Kidney (tissue), 14 donors: Measurements from ENCODE around the gene PRXL2A. TPM values are rescaled to one million over a fixed set of nuclear protein-coding genes. Genes with fewer than 3 reads are reported as not detected.

Experiments used
- DNase-seq, 5 donors: peaks; one replicate each; pipeline ENCODE4 v3.0.0-alpha.2; 2013 to 2020
- FAIRE-seq: peaks from 2 replicates; lab custom pipeline; 2012; peaks lifted over from hg19 to GRCh38; lab: Jason Lieb, UNC
- H3K27ac ChIP-seq, 2 donors: one replicate each; pipeline ENCODE4 v1.7.0; 2013; ENCODE audit warnings: low read depth in 2 of 2, low read length in 2 of 2, inconsistent platforms in 1 of 2
- H3K27me3 ChIP-seq: one replicate; pipeline ENCODE4 v1.7.1; 2013; ENCODE audit warnings: low read length, inconsistent platforms; ENCODE audit not compliant: control insufficient read depth, insufficient read depth
- H3K36me3 ChIP-seq, 3 donors: one replicate each; pipeline versions ENCODE4 v1.7.0 to v1.7.1; 2013; ENCODE audit warnings: low read length in 3 of 3, control low read depth in 1 of 3, inconsistent platforms in 1 of 3; ENCODE audit not compliant: insufficient read depth in 3 of 3, control insufficient read depth in 2 of 3
- H3K4me1 ChIP-seq, 3 donors: one replicate each; pipeline versions ENCODE4 v1.7.0 to v1.7.1; 2013; ENCODE audit warnings: low read length in 3 of 3, inconsistent platforms in 1 of 3, low read depth in 1 of 3; ENCODE audit not compliant: control insufficient read depth in 2 of 3, insufficient read depth in 2 of 3
- H3K4me3 ChIP-seq, 3 donors: one replicate each; pipeline versions ENCODE4 v1.7.0 to v1.8.1; 2013; ENCODE audit warnings: low read length in 3 of 3, control low read depth in 1 of 3, inconsistent platforms in 1 of 3
- H3K9ac ChIP-seq, 3 donors: one replicate each; pipeline versions ENCODE4 v1.7.0 to v1.7.1; 2013; ENCODE audit warnings: low read length in 3 of 3, control low read depth in 1 of 3, inconsistent platforms in 1 of 3
- H3K9me3 ChIP-seq, 3 donors: one replicate each; pipeline versions ENCODE4 v1.7.0 to v1.7.1; 2013; ENCODE audit warnings: low read length in 3 of 3, control low read depth in 1 of 3, inconsistent platforms in 1 of 3; ENCODE audit not compliant: control insufficient read depth in 2 of 3, insufficient read depth in 1 of 3
- intact Hi-C: fragments of 100-400 bp; cut with DNase I; formaldehyde crosslinking; loops from one replicate; pipeline ENCODE4 v1.11.1; 2022
- polyA plus RNA-seq: library from polyadenylated mRNA; stranded (reverse); fragments of 350-450 nt; fragmentation: Illumina TruSeq; extraction: RNeasy Lipid Tissue Mini Kit (QIAGEN cat#74804); gene quantifications from one replicate; pipeline ENCODE4 v1.2.3, GENCODE V29; 2014; ENCODE audit warnings: low read depth, low replicate concordance; ENCODE audit not compliant: insufficient read depth
- total RNA-seq: library from RNA; stranded (reverse); fragmentation: NEBNext Ultra II Directional; extraction: Animal tissue kit (Norgen Biotek cat#: 25700); gene quantifications from one replicate; pipeline ENCODE4 v1.2.1, GENCODE V29; 2021
- TF ChIP-seq, protein P1 (sequence below): IDR thresholded peaks from 3 replicates; pipeline ENCODE4 v1.5.1; 2012; ENCODE audit warnings: mild to moderate bottlenecking, moderate library complexity, borderline replicate concordance; ENCODE audit not compliant: insufficient read depth; ENCODE audit errors: extremely low read depth
- donor health status: control.
- donor health status: control.
- donor health status: control.
- donor health status: control.
- donor health status: control.
- donor health status: DM: yes; HTN: yes; CAD: no.
- donor health status: Normal renal cell carcinoma (clear cell type).

PRXL2A gene
- total and polyA plus RNA-seq, 2 donors from 2014 or later = 69.4 to 101 TPM

GRCh38 chr10:80421707-80422536 lies 13.6 kb downstream of the PRXL2A start:
- TF ChIP-seq, protein P1, sequence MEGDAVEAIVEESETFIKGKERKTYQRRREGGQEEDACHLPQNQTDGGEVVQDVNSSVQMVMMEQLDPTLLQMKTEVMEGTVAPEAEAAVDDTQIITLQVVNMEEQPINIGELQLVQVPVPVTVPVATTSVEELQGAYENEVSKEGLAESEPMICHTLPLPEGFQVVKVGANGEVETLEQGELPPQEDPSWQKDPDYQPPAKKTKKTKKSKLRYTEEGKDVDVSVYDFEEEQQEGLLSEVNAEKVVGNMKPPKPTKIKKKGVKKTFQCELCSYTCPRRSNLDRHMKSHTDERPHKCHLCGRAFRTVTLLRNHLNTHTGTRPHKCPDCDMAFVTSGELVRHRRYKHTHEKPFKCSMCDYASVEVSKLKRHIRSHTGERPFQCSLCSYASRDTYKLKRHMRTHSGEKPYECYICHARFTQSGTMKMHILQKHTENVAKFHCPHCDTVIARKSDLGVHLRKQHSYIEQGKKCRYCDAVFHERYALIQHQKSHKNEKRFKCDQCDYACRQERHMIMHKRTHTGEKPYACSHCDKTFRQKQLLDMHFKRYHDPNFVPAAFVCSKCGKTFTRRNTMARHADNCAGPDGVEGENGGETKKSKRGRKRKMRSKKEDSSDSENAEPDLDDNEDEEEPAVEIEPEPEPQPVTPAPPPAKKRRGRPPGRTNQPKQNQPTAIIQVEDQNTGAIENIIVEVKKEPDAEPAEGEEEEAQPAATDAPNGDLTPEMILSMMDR = no peak
- H3K27me3 ChIP-seq = no peaks in the 10 kb centered on the region
- no peak overlapping the region for H3K4me3 ChIP-seq
- H3K27ac ChIP-seq = no peak overlapping the region
- FAIRE-seq = no peak
- peaks cover 0 to 3% (median 0%) of the 10 kb centered on the region in 3 donors for H3K4me1 ChIP-seq
- no peak overlapping the region for H3K9ac ChIP-seq
- no peaks in the 10 kb centered on the region for H3K9me3 ChIP-seq
- H3K36me3 ChIP-seq = peaks cover 7 to 33% (median 7%) of the 10 kb centered on the region in 3 donors
- intact Hi-C loops = no loop called here
- no peak for DNase-seq

DNA sequence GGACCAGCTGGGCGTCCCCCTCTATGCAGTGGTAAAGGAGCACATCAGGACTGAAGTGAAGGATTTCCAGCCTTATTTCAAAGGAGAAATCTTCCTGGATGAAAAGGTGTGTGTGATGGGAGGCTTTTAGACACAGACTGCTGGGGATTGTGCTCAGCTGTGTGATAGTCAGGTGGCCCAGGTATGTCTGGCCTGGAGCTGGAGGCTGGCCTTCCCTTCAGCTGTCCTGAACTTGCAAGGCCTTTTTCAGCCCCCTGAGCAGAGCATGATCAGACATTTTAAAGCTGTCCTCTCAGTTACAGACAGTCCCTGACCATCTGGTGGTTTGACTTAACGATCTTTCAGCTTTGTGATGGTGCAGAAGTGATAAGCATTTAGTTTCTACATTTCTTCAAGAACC lies 17.6 kb downstream of the PRXL2A start:
- no peak for FAIRE-seq
- H3K36me3 ChIP-seq = peaks cover 9 to 50% (median 13%) of the 10 kb centered on the region in 3 donors
- H3K27me3 ChIP-seq = no peaks in the 10 kb centered on the region

GRCh38 chr10:80427541-80427940 lies 19.2 kb downstream of the PRXL2A start:
- Histone ChIP-seq H3K4me3 (no peak overlapping the region), H3K27ac (no peak overlapping the region), H3K36me3 (peaks cover 9 to 50% (median 16%) of the 10 kb centered on the region in 3 donors), H3K27me3 (no peaks in the 10 kb centered on the region), H3K9ac (no peak overlapping the region), H3K4me1 (no peaks in the 10 kb centered on the region), H3K9me3 (no peaks in the 10 kb centered on the region)
- FAIRE-seq (no peak), DNase-seq (no peak)
- intact Hi-C loops = no loop called here
- TF ChIP-seq, protein P1 = no peak

More for the DNA sequence above, 17.6 kb downstream of the PRXL2A start:
- no peak for DNase-seq
- TF ChIP-seq, protein P1 = no peak
- H3K9me3 ChIP-seq = no peaks in the 10 kb centered on the region
- H3K27ac ChIP-seq = no peak overlapping the region
- H3K4me3 ChIP-seq = no peak overlapping the region
- no peak overlapping the region for H3K9ac ChIP-seq
- peaks cover 0 to 3% (median 0%) of the 10 kb centered on the region in 3 donors for H3K4me1 ChIP-seq
- intact Hi-C loops = no loop called here
